Measurements from ENCODE around the gene PAH.

GRCh38 chr12:102966200-102966863 lies 49.3 kb upstream of the PAH start:
- TF ChIP-seq, protein P1, sequence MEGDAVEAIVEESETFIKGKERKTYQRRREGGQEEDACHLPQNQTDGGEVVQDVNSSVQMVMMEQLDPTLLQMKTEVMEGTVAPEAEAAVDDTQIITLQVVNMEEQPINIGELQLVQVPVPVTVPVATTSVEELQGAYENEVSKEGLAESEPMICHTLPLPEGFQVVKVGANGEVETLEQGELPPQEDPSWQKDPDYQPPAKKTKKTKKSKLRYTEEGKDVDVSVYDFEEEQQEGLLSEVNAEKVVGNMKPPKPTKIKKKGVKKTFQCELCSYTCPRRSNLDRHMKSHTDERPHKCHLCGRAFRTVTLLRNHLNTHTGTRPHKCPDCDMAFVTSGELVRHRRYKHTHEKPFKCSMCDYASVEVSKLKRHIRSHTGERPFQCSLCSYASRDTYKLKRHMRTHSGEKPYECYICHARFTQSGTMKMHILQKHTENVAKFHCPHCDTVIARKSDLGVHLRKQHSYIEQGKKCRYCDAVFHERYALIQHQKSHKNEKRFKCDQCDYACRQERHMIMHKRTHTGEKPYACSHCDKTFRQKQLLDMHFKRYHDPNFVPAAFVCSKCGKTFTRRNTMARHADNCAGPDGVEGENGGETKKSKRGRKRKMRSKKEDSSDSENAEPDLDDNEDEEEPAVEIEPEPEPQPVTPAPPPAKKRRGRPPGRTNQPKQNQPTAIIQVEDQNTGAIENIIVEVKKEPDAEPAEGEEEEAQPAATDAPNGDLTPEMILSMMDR (IDR thresholded peaks at IDR 0.05): no peak
- no peak for TF ChIP-seq POLR2A (IDR thresholded peaks at IDR 0.05)

Data from breast epithelium (tissue), 3 donors.